RWPE1 (cell line): Measurements from ENCODE around the gene GPR141.

Source experiments
- CTCF ChIA-PET: fragments of 350-600 bp; sonication (Branson Sonifier 250); formaldehyde crosslinking; extraction: SDS; loops from one replicate; lab custom pipeline; 2021; lab: Yijun Ruan, JAX
- POLR2A ChIA-PET: fragments of 400-600 bp; formaldehyde crosslinking; extraction: SDS; loops from one replicate; lab custom pipeline; 2020; ENCODE audit warnings: antibody characterized with exemption; ENCODE audit not compliant: low non-redundant PET; lab: Yijun Ruan, JAX
- DNase-seq: peaks from one replicate; pipeline ENCODE4 v3.0.0; 2012; ENCODE audit warnings: low spot score
- H3K27ac ChIP-seq: fragments of 450-650 bp; 2 replicates; pipeline ENCODE4 v1.5.1; 2017
- CTCF ChIP-seq: fragments of 450-650 bp; conservative IDR thresholded peaks from 2 replicates; pipeline ENCODE4 v1.5.1; 2017; ENCODE audit warnings: low read depth, mild to moderate bottlenecking

GPR141 gene

GRCh38 chr7:37738321-37738720 lies 54.8 kb downstream of the GPR141 start:
- H3K27ac ChIP-seq: no peak overlapping the region
- TF ChIP-seq CTCF: no peak
- ChIA-PET CTCF (no interaction called here), POLR2A (no interaction called here)
- DNase-seq: no peak

GRCh38 chr7:37740398-37740797 lies 56.8 kb downstream of the GPR141 start:
- no peak for TF ChIP-seq CTCF
- ChIA-PET CTCF (no interaction called here), POLR2A (no interaction called here)
- DNase-seq: no peak
- no peak overlapping the region for H3K27ac ChIP-seq

- TF ChIP-seq CTCF: no peak
- POLR2A ChIA-PET: no interaction called here
- no peak for DNase-seq
- CTCF ChIA-PET: no interaction called here
- no peak overlapping the region for H3K27ac ChIP-seq
Observed at GRCh38 chr7:37741776-37742175, 58.2 kb downstream of the GPR141 start.

- ChIA-PET CTCF (interaction anchor here (0.6 to 0.7 kb wide), 2 partner anchors 86 to 495 kb away, joined by 3 to 4 read pairs; no protein-coding TSS in a partner anchor), POLR2A (no interaction called here)
- no peak for DNase-seq
- TF ChIP-seq CTCF: no peak
- no peak overlapping the region for H3K27ac ChIP-seq
Observed at GRCh38 chr7:37751096-37751495, 67.5 kb downstream of the GPR141 start.

GRCh38 chr7:37753398-37754050 lies 70.0 kb downstream of the GPR141 start:
- TF ChIP-seq CTCF: no peak
- POLR2A ChIA-PET: no interaction called here
- CTCF ChIA-PET: interaction anchor here (0.7 kb wide), 1 partner anchor 60 kb away, joined by 8 read pairs; no protein-coding TSS in a partner anchor
- no peak for DNase-seq
- no peak overlapping the region for H3K27ac ChIP-seq

- POLR2A ChIA-PET: no interaction called here
- CTCF ChIA-PET: no interaction called here
Observed at GRCh38 chr7:37756797-37757551, 73.4 kb downstream of the GPR141 start.

More at GRCh38 chr7:37756797-37757551, 73.4 kb downstream of the GPR141 start:
- TF ChIP-seq CTCF: no peak
- DNase-seq: no peak
- H3K27ac ChIP-seq: no peak overlapping the region
